ENCODE measurements around the gene GBF1. TPM values are rescaled to one million over a fixed set of nuclear protein-coding genes. Genes with fewer than 3 reads are reported as not detected.
A peak's percentile ranks its signal among the peaks of the same experiment; 100 is the strongest.

The GBF1 gene
- total and polyA plus RNA-seq, 12 donors, result 20.7 to 60.5 (median 49.3) TPM

DNA sequence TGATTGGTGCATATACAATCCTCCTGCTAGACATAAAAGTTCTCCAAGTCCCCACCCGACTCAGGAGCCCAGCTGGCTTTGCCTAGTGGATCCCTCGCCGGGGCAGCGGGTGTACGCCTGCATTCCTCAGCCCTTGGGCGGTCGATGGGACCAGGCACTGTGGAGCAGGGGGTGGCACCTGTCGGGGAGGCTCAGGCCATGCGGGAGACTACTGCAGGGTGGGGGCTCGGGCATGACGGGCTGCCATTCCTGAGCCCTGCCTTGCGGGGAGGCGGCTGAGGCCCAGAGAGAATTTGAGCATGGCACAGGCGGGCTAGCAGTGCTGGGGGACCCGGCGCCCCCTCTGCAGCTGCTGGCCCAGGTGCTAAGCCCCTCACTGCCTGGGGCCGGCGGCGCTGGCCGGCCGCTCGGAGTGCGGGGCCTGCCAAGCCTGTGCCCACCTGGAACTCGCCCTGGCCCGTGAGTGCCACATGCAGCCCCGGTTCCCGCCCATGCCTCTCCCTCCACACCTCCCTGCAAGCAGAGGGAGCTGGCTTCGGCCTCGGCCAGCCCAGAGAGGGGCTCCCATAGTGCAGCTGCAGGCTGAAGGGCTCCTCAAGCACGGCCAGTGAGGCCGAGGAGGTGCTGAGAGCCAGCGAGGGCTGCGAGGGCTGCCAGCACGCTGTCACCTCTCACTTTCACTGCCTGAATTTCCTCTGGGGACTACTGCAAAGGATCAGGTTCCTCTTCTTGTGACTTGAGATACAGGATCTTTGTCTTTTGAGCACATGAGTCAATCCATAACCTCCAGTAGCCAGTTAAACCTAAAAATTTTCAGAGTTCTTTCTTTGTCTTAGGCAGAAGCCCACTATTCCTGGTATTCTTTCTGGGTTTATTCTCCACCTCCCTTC is 44.3 kb upstream of the GBF1 start:
- Histone ChIP-seq H3K4me1 (no peaks in the 10 kb centered on the region), H3K9me3 (peaks cover 0 to 17% (median 9%) of the 10 kb centered on the region in 11 donors), H3K36me3 (no peaks in the 10 kb centered on the region), H3K4me3 (no peak overlapping the region), H3K27me3 (no peaks in the 10 kb centered on the region), H3K27ac (no peak overlapping the region)
- ATAC-seq (no peak), DNase-seq (no peak)
- WGBS, 2 donors, result 89 to 91% methylated on average over 32 to 34 of the region's 34 CpGs
- intact Hi-C loops (cut with DNase I), result no loop called here
- no peak for TF ChIP-seq CTCF (IDR thresholded peaks at IDR 0.05)

GRCh38 chr10:102202386-102202785 is 42.9 kb upstream of the GBF1 start:
- H3K36me3 ChIP-seq, result no peaks in the 10 kb centered on the region
- intact Hi-C loops (cut with DNase I), result no loop called here
- no peaks in the 10 kb centered on the region for H3K4me1 ChIP-seq
- DNase-seq, result no peak
- H3K27me3 ChIP-seq, result no peaks in the 10 kb centered on the region
- no peak for ATAC-seq
- TF ChIP-seq CTCF (IDR thresholded peaks at IDR 0.05), result no peak
- H3K4me3 ChIP-seq, result no peak overlapping the region
- no peak overlapping the region for H3K27ac ChIP-seq
- WGBS, 2 donors, result 53 to 68% methylated on average over 1 of the region's 1 CpG
- peaks cover 0 to 17% (median 9%) of the 10 kb centered on the region in 11 donors for H3K9me3 ChIP-seq

DNA sequence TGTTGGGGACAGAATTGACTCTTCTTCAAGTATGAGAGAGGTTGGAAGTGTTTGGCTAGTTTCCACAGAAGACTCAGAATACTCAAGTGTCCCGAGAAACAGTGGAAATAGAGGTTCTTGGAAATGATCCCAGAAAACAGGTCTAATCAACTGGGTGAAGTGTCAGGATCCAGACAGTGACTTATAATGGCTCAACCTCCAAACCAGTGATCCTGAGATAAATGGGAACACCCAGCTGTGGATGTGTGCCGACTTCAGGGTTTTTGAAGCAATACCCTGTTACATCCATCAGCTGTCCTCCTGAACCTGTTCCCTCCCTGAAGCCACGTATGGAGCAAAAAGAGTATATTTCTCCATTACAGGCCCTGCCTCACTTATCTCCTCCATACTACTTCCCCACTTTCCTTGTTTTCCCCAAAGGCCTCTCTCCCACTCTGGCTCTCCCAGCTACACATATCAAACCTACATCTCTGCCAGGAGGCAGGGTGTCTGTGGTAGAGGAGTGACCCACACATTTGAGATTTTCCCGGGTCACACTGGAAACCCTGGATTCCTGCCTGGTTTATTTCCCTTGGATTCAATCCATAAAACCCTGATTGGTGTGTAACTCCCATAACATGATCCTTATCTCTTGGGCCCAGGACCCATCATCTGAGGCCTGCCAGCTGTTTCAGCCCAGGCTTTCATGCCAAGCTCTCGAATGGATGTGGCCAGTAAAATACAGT is 36.9 kb upstream of the GBF1 start:
- peak in 5 of 8 donors; percentile 16 to 35 (median 29) for ATAC-seq
- no peak overlapping the region for H3K27ac ChIP-seq

More for the DNA sequence above, 36.9 kb upstream of the GBF1 start:
- no peaks in the 10 kb centered on the region for H3K27me3 ChIP-seq
- DNase-seq, result no peak
- no peak overlapping the region for H3K4me3 ChIP-seq
- WGBS, 2 donors, result 13 to 22% methylated on average over 5 of the region's 5 CpGs
- no peak for TF ChIP-seq CTCF (IDR thresholded peaks at IDR 0.05)
- intact Hi-C loops (cut with DNase I), result no loop called here
- H3K9me3 ChIP-seq, result peaks cover 0 to 14% (median 9%) of the 10 kb centered on the region in 11 donors
- peaks cover 0 to 16% (median 12%) of the 10 kb centered on the region in 9 donors for H3K4me1 ChIP-seq
- H3K36me3 ChIP-seq, result no peaks in the 10 kb centered on the region
